Dedifferentiated amniotic fluid mesenchymal stem cell (primary cell): ENCODE measurements around the gene OLFML2A.
A peak's percentile ranks its signal among the peaks of the same experiment; 100 is the strongest.

Source experiments
- DNase-seq: peaks from one replicate; pipeline ENCODE4 v3.0.0-alpha.2; 2016; ENCODE audit errors: extremely low spot score

The OLFML2A gene

GRCh38 chr9:124797343-124798103 is 20.6 kb downstream of the OLFML2A start:
- DNase-seq, result no peak

GRCh38 chr9:124799274-124800006 is 22.5 kb downstream of the OLFML2A start:
- DNase-seq, result no peak

GRCh38 chr9:124800306-124801259 is 23.6 kb downstream of the OLFML2A start:
- DNase-seq, result no peak

- no peak for DNase-seq
These were observed 24.4 kb downstream of the OLFML2A start for GRCh38 chr9:124801356-124801755.

- DNase-seq, result no peak
These were observed 25.5 kb downstream of the OLFML2A start for GRCh38 chr9:124802426-124802825.

GRCh38 chr9:124803911-124804310 is 27.0 kb downstream of the OLFML2A start:
- no peak for DNase-seq

- DNase-seq, result no peak
These were observed 28.3 kb downstream of the OLFML2A start for GRCh38 chr9:124805186-124805585.

GRCh38 chr9:124808246-124808956 is 31.5 kb downstream of the OLFML2A start:
- DNase-seq, result no peak

- DNase-seq, result no peak
These were observed 32.3 kb downstream of the OLFML2A start for GRCh38 chr9:124809211-124809610.

- DNase-seq, result no peak
These were observed 33.0 kb downstream of the OLFML2A start for GRCh38 chr9:124809741-124810500.

GRCh38 chr9:124810663-124811355 is 33.9 kb downstream of the OLFML2A start:
- peak; percentile 55 for DNase-seq

GRCh38 chr9:124812441-124812876 is 35.5 kb downstream of the OLFML2A start:
- peak; percentile 72 for DNase-seq

GRCh38 chr9:124813041-124813440 is 36.1 kb downstream of the OLFML2A start:
- no peak for DNase-seq

- no peak for DNase-seq
These were observed 36.7 kb downstream of the OLFML2A start for GRCh38 chr9:124813501-124814163.

- no peak for DNase-seq
These were observed 37.2 kb downstream of the OLFML2A start for GRCh38 chr9:124814164-124814535.

- no peak for DNase-seq
These were observed 38.7 kb downstream of the OLFML2A start for GRCh38 chr9:124815601-124816000.

- no peak for DNase-seq
These were observed 41.7 kb downstream of the OLFML2A start for GRCh38 chr9:124818431-124819281.
